Activated CD8-positive, alpha-beta memory T cell treated with anti-CD3 and anti-CD28 coated beads for 48 hours (primary cell): ENCODE results near the gene ARRB1.

Source experiments
- DNase-seq, 3 experiments: peaks; one replicate each; pipeline ENCODE4 v3.0.0-alpha.2; 2020; ENCODE audit warnings: low read depth in 2 of 3, low spot score in 2 of 3

Gene ARRB1

GRCh38 chr11:75301601-75302345 is 49.7 kb downstream of the ARRB1 start:
- no peak for DNase-seq

- DNase-seq, result no peak
Observed at GRCh38 chr11:75301131-75301530, 50.3 kb downstream of the ARRB1 start.

- DNase-seq, result no peak
Observed at GRCh38 chr11:75298976-75299260, 52.5 kb downstream of the ARRB1 start.

GRCh38 chr11:75298191-75298975 is 53.1 kb downstream of the ARRB1 start:
- no peak for DNase-seq

GRCh38 chr11:75293903-75294302 is 57.6 kb downstream of the ARRB1 start:
- no peak for DNase-seq

GRCh38 chr11:75292943-75293342 is 58.5 kb downstream of the ARRB1 start:
- no peak for DNase-seq

GRCh38 chr11:75291741-75292140 is 59.7 kb downstream of the ARRB1 start:
- no peak for DNase-seq

GRCh38 chr11:75289919-75290318 is 61.5 kb downstream of the ARRB1 start:
- no peak for DNase-seq

- DNase-seq, result no peak
Observed at GRCh38 chr11:75289511-75289760, 62.0 kb downstream of the ARRB1 start.

GRCh38 chr11:75287579-75287978 is 63.9 kb downstream of the ARRB1 start:
- DNase-seq, result no peak

GRCh38 chr11:75286826-75287465 is 64.5 kb downstream of the ARRB1 start:
- DNase-seq, result no peak

GRCh38 chr11:75285776-75286360 is 65.6 kb downstream of the ARRB1 start:
- DNase-seq, result no peak

GRCh38 chr11:75283391-75283931 is 68.0 kb downstream of the ARRB1 start:
- DNase-seq, result no peak

GRCh38 chr11:75281469-75282095 is 69.9 kb downstream of the ARRB1 start:
- no peak for DNase-seq

GRCh38 chr11:75280770-75281468 is 70.5 kb downstream of the ARRB1 start:
- DNase-seq, result no peak

GRCh38 chr11:75280227-75280701 is 71.2 kb downstream of the ARRB1 start:
- DNase-seq, result peak; percentile 37 to 65 (median 59)

GRCh38 chr11:75279273-75279672 is 72.2 kb downstream of the ARRB1 start:
- DNase-seq, result no peak

GRCh38 chr11:75277991-75278790 is 73.3 kb downstream of the ARRB1 start:
- no peak for DNase-seq

GRCh38 chr11:75277211-75277805 is 74.2 kb downstream of the ARRB1 start:
- no peak for DNase-seq
